ENCODE measurements around the gene MTHFSD.

The MTHFSD gene

GRCh38 chr16:86498671-86499439, 56.2 kb downstream of the MTHFSD start:
- no peak for DNase-seq

GRCh38 chr16:86498155-86498670, 56.8 kb downstream of the MTHFSD start:
- DNase-seq, result no peak

- DNase-seq, result no peak
Measured at GRCh38 chr16:86497551-86498021, 57.4 kb downstream of the MTHFSD start.

GRCh38 chr16:86496929-86497461, 58.0 kb downstream of the MTHFSD start:
- no peak for DNase-seq

GRCh38 chr16:86496262-86496928, 58.6 kb downstream of the MTHFSD start:
- DNase-seq, result no peak

- no peak for DNase-seq
Measured at GRCh38 chr16:86495756-86496261, 59.2 kb downstream of the MTHFSD start.

- DNase-seq, result no peak
Measured at GRCh38 chr16:86495357-86495701, 59.7 kb downstream of the MTHFSD start.

GRCh38 chr16:86494565-86495356, 60.3 kb downstream of the MTHFSD start:
- DNase-seq, result no peak

GRCh38 chr16:86494039-86494564, 60.9 kb downstream of the MTHFSD start:
- no peak for DNase-seq

- no peak for DNase-seq
Measured at GRCh38 chr16:86492961-86493629, 61.9 kb downstream of the MTHFSD start.

GRCh38 chr16:86492267-86492960, 62.6 kb downstream of the MTHFSD start:
- DNase-seq, result no peak

- DNase-seq, result no peak
Measured at GRCh38 chr16:86491640-86492023, 63.4 kb downstream of the MTHFSD start.

- DNase-seq, result peak in 1 of 2 experiments; percentile 35
Measured at GRCh38 chr16:86490859-86491639, 64.0 kb downstream of the MTHFSD start.

- DNase-seq, result no peak
Measured at GRCh38 chr16:86485746-86486145, 69.3 kb downstream of the MTHFSD start.

- DNase-seq, result no peak
Measured at GRCh38 chr16:86484240-86484639, 70.8 kb downstream of the MTHFSD start.

GRCh38 chr16:86481607-86482006, 73.4 kb downstream of the MTHFSD start:
- DNase-seq, result no peak

GRCh38 chr16:86480444-86480843, 74.6 kb downstream of the MTHFSD start:
- DNase-seq, result no peak
